H9 (cell line): ENCODE data around the gene SOCS7. TPM values are rescaled to one million over a fixed set of nuclear protein-coding genes. Genes with fewer than 3 reads are reported as not detected.

Source experiments
- DNase-seq: peaks from one replicate; pipeline ENCODE4 v3.0.0-alpha.2; 2017
- H2AFZ ChIP-seq: one replicate; pipeline ENCODE4 v1.6.1; 2013; ENCODE audit warnings: mild to moderate bottlenecking, low read length, control low read depth, moderate library complexity
- H2AK5ac ChIP-seq: 2 replicates; pipeline ENCODE4 v1.6.1; 2013; ENCODE audit warnings: low read length, control low read depth, mixed read lengths; ENCODE audit not compliant: insufficient read length
- H2BK120ac ChIP-seq: one replicate; pipeline ENCODE4 v1.6.1; 2013; ENCODE audit warnings: low read depth, mild to moderate bottlenecking, low read length, control low read depth, inconsistent platforms; ENCODE audit not compliant: poor library complexity, severe bottlenecking
- H2BK12ac ChIP-seq: 2 replicates; pipeline ENCODE4 v1.6.1; 2013; ENCODE audit warnings: low read length, control low read depth, mixed read lengths, low read depth; ENCODE audit not compliant: insufficient read length
- H2BK15ac ChIP-seq: 2 replicates; pipeline ENCODE4 v1.6.1; 2013; ENCODE audit warnings: low read depth, low read length, control low read depth
- H2BK20ac ChIP-seq: one replicate; pipeline ENCODE4 v1.6.1; 2013; ENCODE audit warnings: low read depth, mild to moderate bottlenecking, low read length, control low read depth, inconsistent platforms; ENCODE audit not compliant: poor library complexity, severe bottlenecking
- H2BK5ac ChIP-seq: 2 replicates; pipeline ENCODE4 v1.6.1; 2013; ENCODE audit warnings: low read length, control low read depth, mixed read lengths; ENCODE audit not compliant: insufficient read length
- H3K14ac ChIP-seq: 2 replicates; pipeline ENCODE4 v1.6.1; 2013; ENCODE audit warnings: low read length, control low read depth; ENCODE audit not compliant: insufficient read depth
- H3K18ac ChIP-seq: 2 replicates; pipeline ENCODE4 v1.6.1; 2013; ENCODE audit warnings: low read depth, mild to moderate bottlenecking, mixed read lengths, low read length, control low read depth; ENCODE audit not compliant: insufficient read length
- H3K23ac ChIP-seq: 2 replicates; pipeline ENCODE4 v1.6.1; 2013; ENCODE audit warnings: low read length, control low read depth, mixed read lengths, low read depth; ENCODE audit not compliant: insufficient read length
- H3K23me2 ChIP-seq: 2 replicates; pipeline ENCODE4 v1.6.1; 2013; ENCODE audit warnings: low read depth, mild to moderate bottlenecking, mixed read lengths, low read length, control low read depth; ENCODE audit not compliant: insufficient read length, poor library complexity, severe bottlenecking
- H3K27ac ChIP-seq: 2 replicates; pipeline ENCODE4 v1.5.1; 2013; ENCODE audit warnings: low read length, control low read depth, mixed read lengths, low read depth; ENCODE audit not compliant: insufficient read length
- H3K27me3 ChIP-seq: 2 replicates; pipeline ENCODE4 v1.6.1; 2013; ENCODE audit warnings: low read length, control low read depth, inconsistent platforms; ENCODE audit not compliant: insufficient read depth
- H3K4ac ChIP-seq: 2 replicates; pipeline ENCODE4 v1.6.1; 2013; ENCODE audit warnings: low read depth, mild to moderate bottlenecking, control low read depth, inconsistent platforms, low read length, moderate library complexity
- H3K4me1 ChIP-seq: 2 replicates; pipeline ENCODE4 v1.6.1; 2013; ENCODE audit warnings: low read length, control low read depth, inconsistent platforms; ENCODE audit not compliant: insufficient read depth
- H3K4me2 ChIP-seq: 2 replicates; pipeline ENCODE4 v1.6.1; 2013; ENCODE audit warnings: low read length, control low read depth, mixed read lengths; ENCODE audit not compliant: insufficient read length, insufficient read depth
- H3K56ac ChIP-seq: 2 replicates; pipeline ENCODE4 v1.6.1; 2013; ENCODE audit warnings: low read depth, mild to moderate bottlenecking, mixed read lengths, low read length, control low read depth; ENCODE audit not compliant: insufficient read length
- H3K79me1 ChIP-seq: 2 replicates; pipeline ENCODE4 v1.6.1; 2013; ENCODE audit warnings: low read depth, mild to moderate bottlenecking, moderate library complexity, low read length, control low read depth, inconsistent platforms; ENCODE audit not compliant: insufficient read depth, poor library complexity, severe bottlenecking
- H3K79me2 ChIP-seq: 2 replicates; pipeline ENCODE4 v1.6.1; 2013; ENCODE audit warnings: low read length, control low read depth, inconsistent platforms; ENCODE audit not compliant: insufficient read depth
- H3K9ac ChIP-seq: 2 replicates; pipeline ENCODE4 v1.6.1; 2013; ENCODE audit warnings: low read length, control low read depth, mixed read lengths; ENCODE audit not compliant: insufficient read length; ENCODE audit errors: extremely low read depth
- H3K9me3 ChIP-seq: one replicate; pipeline ENCODE4 v1.6.1; 2013; ENCODE audit warnings: low read depth, low read length, inconsistent platforms; ENCODE audit not compliant: control insufficient read depth
- H3T11ph ChIP-seq: one replicate; pipeline ENCODE4 v1.6.1; 2013; ENCODE audit warnings: mild to moderate bottlenecking, low read length, control low read depth, inconsistent platforms
- H4K20me1 ChIP-seq: one replicate; pipeline ENCODE4 v1.6.1; 2013; ENCODE audit not compliant: control insufficient read depth, insufficient read length, insufficient read depth
- H4K5ac ChIP-seq: 2 replicates; pipeline ENCODE4 v1.6.1; 2013; ENCODE audit warnings: low read depth, mild to moderate bottlenecking, mixed read lengths, low read length, control low read depth; ENCODE audit not compliant: insufficient read length
- H4K8ac ChIP-seq: replicated peaks from 2 replicates; pipeline ENCODE4 v1.6.1; 2013; ENCODE audit warnings: low read length, control low read depth, mixed read lengths, low read depth; ENCODE audit not compliant: insufficient read length
- H4K91ac ChIP-seq: 2 replicates; pipeline ENCODE4 v1.6.1; 2013; ENCODE audit warnings: low read depth, mild to moderate bottlenecking, moderate library complexity, mixed read lengths, low read length, control low read depth; ENCODE audit not compliant: insufficient read length
- H3K27ac Mint-ChIP-seq, 3 experiments: 2 replicates in 2 of 3; 3 replicates in 1 of 3; pipeline ENCODE4 v1.8.0; 2020 to 2021; ENCODE audit warnings: mixed read lengths in 3 of 3, mild to moderate bottlenecking in 1 of 3, moderate library complexity in 1 of 3
- H3K27me3 Mint-ChIP-seq: 2 replicates; pipeline ENCODE4 v1.8.0; 2021; ENCODE audit warnings: low read depth, mild to moderate bottlenecking, moderate library complexity, mixed read lengths
- H3K36me3 Mint-ChIP-seq, 3 experiments: 2 replicates in 2 of 3; 3 replicates in 1 of 3; pipeline ENCODE4 v1.8.0; 2020 to 2021; ENCODE audit warnings: low read depth in 3 of 3, mixed read lengths in 3 of 3; ENCODE audit not compliant: insufficient read depth in 1 of 3
- H3K4me1 Mint-ChIP-seq, 2 experiments: 2 replicates each; pipeline ENCODE4 v1.8.0; 2020; ENCODE audit warnings: mixed read lengths in 2 of 2
- H3K4me3 Mint-ChIP-seq, 2 experiments: 2 replicates in 1 of 2; 3 replicates in 1 of 2; pipeline ENCODE4 v1.8.0; 2020 to 2021; ENCODE audit warnings: mild to moderate bottlenecking in 2 of 2, mixed read lengths in 2 of 2, moderate library complexity in 1 of 2
- H3K9me3 Mint-ChIP-seq, 2 experiments: 2 replicates in 1 of 2; 3 replicates in 1 of 2; pipeline ENCODE4 v1.8.0; 2020; ENCODE audit warnings: mild to moderate bottlenecking in 2 of 2, mixed read lengths in 2 of 2, moderate library complexity in 1 of 2
- CTCF ChIP-seq: fragments of 200-600 bp; sonication (generic); conservative IDR thresholded peaks from 3 replicates; pipeline ENCODE4 v1.8.0; 2021; ENCODE audit warnings: antibody characterized with exemption, mild to moderate bottlenecking
- WGBS: extraction: QIAGEN DNeasy Blood & Tissue Kit; methylation state at CpG from one replicate; pipeline ENCODE4 v1.1.7; 2013; ENCODE audit warnings: missing lambda C conversion rate, low lambda C conversion rate, mixed read lengths; ENCODE audit not compliant: insufficient read length; ENCODE audit errors: extremely low coverage; 5-methylcytosine and 5-hydroxymethylcytosine counted together
- total RNA-seq: library from RNA; stranded (reverse); gene quantifications from 2 replicates; pipeline ENCODE4 v1.2.1, GENCODE V29; 2021

SOCS7 gene
- total RNA-seq, 1 experiment from 2014 or later, result 31.0 TPM

GRCh38 chr17:38434178-38434665 lies 82.6 kb downstream of the SOCS7 start:
- WGBS, result no CpG with 5 or more reads among the region's 21 CpGs
- Mint-ChIP-seq H3K36me3 (peaks cover 4 to 18% (median 5%) of the 10 kb centered on the region in 3 experiments; a peak in 6 of 7 replicates), H3K4me1 (peaks cover 50 to 53% of the 10 kb centered on the region in 2 experiments)

More at GRCh38 chr17:38434178-38434665, 82.6 kb downstream of the SOCS7 start:
- Mint-ChIP-seq H3K27ac (peak overlapping the region in 2 of 3 experiments; percentile 49 to 81; a peak in 5 of 7 replicates), H3K4me3 (no peak overlapping the region), H3K9me3 (no peaks in the 10 kb centered on the region), H3K27me3 (no peaks in the 10 kb centered on the region)
- Histone ChIP-seq H3K4ac (no peak overlapping the region), H3T11ph (no peak overlapping the region), H3K27ac (no peak overlapping the region), H3K79me1 (peaks cover 2% of the 10 kb centered on the region), H3K9me3 (no peaks in the 10 kb centered on the region), H3K56ac (no peak overlapping the region), H4K5ac (no peak overlapping the region), H3K4me1 (peaks cover 8% of the 10 kb centered on the region; the same call in 1 of the 2 replicates), H2AK5ac (no peak overlapping the region), H3K23ac (no peak overlapping the region), H3K9ac (no peak overlapping the region), H2AFZ (no peak overlapping the region), H3K18ac (no peak overlapping the region), H2BK20ac (no peak overlapping the region), H3K27me3 (no peaks in the 10 kb centered on the region), H4K91ac (no peak overlapping the region), H2BK120ac (no peak overlapping the region), H4K20me1 (no peaks in the 10 kb centered on the region), H3K79me2 (peaks cover 29% of the 10 kb centered on the region; the same call in 1 of the 2 replicates), H4K8ac (no peak overlapping the region), H3K23me2 (peaks cover under 1% of the 10 kb centered on the region), H3K14ac (no peak overlapping the region; the same call in 1 of the 2 replicates), H3K4me2 (no peak overlapping the region), H2BK5ac (no peak overlapping the region), H2BK12ac (no peak overlapping the region), H2BK15ac (no peak overlapping the region)
- DNase-seq, result no peak
- no peak for TF ChIP-seq CTCF
